Mesenchymal stem cell (in vitro differentiated cells and primary cell): Measurements from ENCODE around the gene RUNX2.

ENCODE experiments used
- DNase-seq: peaks from one replicate; pipeline ENCODE4 v3.0.0-alpha.2; 2013
- H2AFZ ChIP-seq: one replicate; pipeline ENCODE4 v1.6.1; 2013; ENCODE audit warnings: low read depth, mild to moderate bottlenecking, control low read depth, inconsistent platforms, low read length, moderate library complexity
- H2AK5ac ChIP-seq: 2 replicates; pipeline ENCODE4 v1.6.1; 2013; ENCODE audit warnings: low read length, moderate library complexity, mild to moderate bottlenecking, inconsistent platforms; ENCODE audit not compliant: severe bottlenecking
- H2BK120ac ChIP-seq: one replicate; pipeline ENCODE4 v1.6.1; 2013; ENCODE audit warnings: low read depth, mild to moderate bottlenecking, inconsistent platforms, low read length, moderate library complexity
- H2BK12ac ChIP-seq, 2 experiments: one replicate each; pipeline ENCODE4 v1.6.1; 2013; ENCODE audit warnings: inconsistent platforms in 2 of 2, low read length in 2 of 2, mild to moderate bottlenecking in 2 of 2, moderate library complexity in 2 of 2, control low read depth in 1 of 2
- H2BK15ac ChIP-seq: one replicate; pipeline ENCODE4 v1.6.1; 2013; ENCODE audit warnings: mild to moderate bottlenecking, low read depth, inconsistent platforms; ENCODE audit not compliant: poor library complexity, severe bottlenecking
- H2BK5ac ChIP-seq: 2 replicates; pipeline ENCODE4 v1.6.1; 2013; ENCODE audit warnings: low read depth, mild to moderate bottlenecking, low read length, control low read depth, inconsistent platforms; ENCODE audit not compliant: poor library complexity, severe bottlenecking
- H3K14ac ChIP-seq, 2 experiments: one replicate each; pipeline ENCODE4 v1.6.1; 2013; ENCODE audit warnings: inconsistent platforms in 2 of 2, low read length in 2 of 2, control low read depth in 1 of 2, mild to moderate bottlenecking in 1 of 2, moderate library complexity in 1 of 2
- H3K18ac ChIP-seq, 2 experiments: one replicate each; pipeline ENCODE4 v1.6.1; 2013; ENCODE audit warnings: inconsistent platforms in 2 of 2, low read length in 2 of 2, control low read depth in 1 of 2, low read depth in 1 of 2, mild to moderate bottlenecking in 1 of 2
- H3K23ac ChIP-seq, 2 experiments: one replicate each; pipeline ENCODE4 v1.6.1; 2013; ENCODE audit warnings: inconsistent platforms in 2 of 2, low read length in 2 of 2, mild to moderate bottlenecking in 2 of 2, moderate library complexity in 2 of 2, control low read depth in 1 of 2
- H3K27ac ChIP-seq: 2 replicates; pipeline ENCODE4 v1.5.1; 2013; ENCODE audit warnings: mild to moderate bottlenecking, moderate library complexity, low read length, control low read depth, inconsistent platforms; ENCODE audit not compliant: poor library complexity, severe bottlenecking
- H3K27me3 ChIP-seq, 2 experiments: 2 replicates each; pipeline versions ENCODE4 v1.6.1 to v1.7.0; 2013; ENCODE audit warnings: low read length in 2 of 2, mild to moderate bottlenecking in 2 of 2, moderate library complexity in 2 of 2, control low read depth in 1 of 2, inconsistent platforms in 1 of 2; ENCODE audit not compliant: control insufficient read depth in 1 of 2, insufficient read depth in 1 of 2
- H3K36me3 ChIP-seq, 2 experiments: 2 replicates each; pipeline versions ENCODE4 v1.6.1 to v1.7.0; 2013; ENCODE audit warnings: low read length in 2 of 2, control low read depth in 1 of 2, inconsistent platforms in 1 of 2, low read depth in 1 of 2, mild to moderate bottlenecking in 1 of 2; ENCODE audit not compliant: insufficient read depth in 2 of 2, control insufficient read depth in 1 of 2
- H3K4ac ChIP-seq, 2 experiments: one replicate each; pipeline ENCODE4 v1.6.1; 2013; ENCODE audit warnings: inconsistent platforms in 2 of 2, low read length in 2 of 2, mild to moderate bottlenecking in 2 of 2, moderate library complexity in 2 of 2, control low read depth in 1 of 2, low read depth in 1 of 2
- H3K4me1 ChIP-seq: 2 replicates; pipeline ENCODE4 v1.6.1; 2013; ENCODE audit warnings: low read depth, low read length, control low read depth; ENCODE audit not compliant: control insufficient read depth, insufficient read depth
- H3K4me2 ChIP-seq: 2 replicates; pipeline ENCODE4 v1.6.1; 2013; ENCODE audit warnings: low read length, mild to moderate bottlenecking, inconsistent platforms; ENCODE audit not compliant: poor library complexity, severe bottlenecking
- H3K4me3 ChIP-seq, 2 experiments: 2 replicates each; pipeline versions ENCODE4 v1.5.1 to v1.7.0; 2013; ENCODE audit warnings: low read length in 2 of 2, mild to moderate bottlenecking in 2 of 2, control low read depth in 1 of 2, low read depth in 1 of 2; ENCODE audit not compliant: insufficient read depth in 1 of 2
- H3K79me1 ChIP-seq: replicated peaks from 2 replicates; pipeline ENCODE4 v1.6.1; 2013; ENCODE audit warnings: mild to moderate bottlenecking, control low read depth, low read length, inconsistent platforms; ENCODE audit not compliant: poor library complexity, severe bottlenecking
- H3K9ac ChIP-seq: 2 replicates; pipeline ENCODE4 v1.7.0; 2013; ENCODE audit warnings: mild to moderate bottlenecking, low read length, moderate library complexity
- H3K9me3 ChIP-seq: 2 replicates; pipeline ENCODE4 v1.7.0; 2013; ENCODE audit warnings: mild to moderate bottlenecking, low read length; ENCODE audit not compliant: control insufficient read depth
- H4K8ac ChIP-seq: one replicate; pipeline ENCODE4 v1.6.1; 2013; ENCODE audit warnings: inconsistent platforms, mild to moderate bottlenecking, low read length, moderate library complexity
- H4K91ac ChIP-seq: one replicate; pipeline ENCODE4 v1.6.1; 2013; ENCODE audit warnings: mild to moderate bottlenecking, low read length, inconsistent platforms
- WGBS: methylation state at CpG from one replicate; pipeline ENCODE4 v1.1.7; 2013; ENCODE audit warnings: mixed read lengths; 5-methylcytosine and 5-hydroxymethylcytosine counted together

RUNX2 gene

DNA sequence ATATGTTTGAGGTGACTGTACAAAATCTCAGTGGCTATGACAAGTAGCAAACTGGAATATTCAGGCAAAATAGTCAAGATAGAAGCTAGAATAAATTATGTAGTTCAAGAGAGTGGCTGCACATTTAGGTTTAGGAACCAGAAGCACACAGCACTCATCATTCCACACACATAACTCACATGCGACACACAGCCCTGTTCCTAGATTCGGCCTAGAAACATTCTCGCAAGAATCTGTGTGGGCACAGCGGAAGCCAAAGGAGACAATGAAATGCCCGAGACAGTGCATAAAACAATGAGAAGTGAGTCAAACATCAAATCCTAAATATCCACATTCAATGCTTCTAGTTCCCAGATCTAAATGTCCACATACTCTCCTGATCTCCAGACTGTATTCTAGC is 59.1 kb downstream of the RUNX2 start:
- H4K91ac ChIP-seq, result no peak overlapping the region
- H3K4me3 ChIP-seq, result no peak overlapping the region
- H3K4me2 ChIP-seq, result no peak overlapping the region
- no peak overlapping the region for H2AK5ac ChIP-seq
- no peak overlapping the region for H2BK120ac ChIP-seq
- no peak for DNase-seq
- whole genome bisulfite sequencing, result 81% methylated on average over 5 of the region's 5 CpGs
- no peaks in the 10 kb centered on the region for H3K4me1 ChIP-seq
- no peak overlapping the region for H2BK15ac ChIP-seq
- no peaks in the 10 kb centered on the region for H3K27me3 ChIP-seq
- H3K9me3 ChIP-seq, result no peaks in the 10 kb centered on the region
- H3K23ac ChIP-seq, result no peak overlapping the region
- no peak overlapping the region for H3K14ac ChIP-seq
- no peak overlapping the region for H3K4ac ChIP-seq
- H3K36me3 ChIP-seq, result no peaks in the 10 kb centered on the region
- H2BK12ac ChIP-seq, result no peak overlapping the region
- no peak overlapping the region for H3K18ac ChIP-seq
- H3K9ac ChIP-seq, result no peak overlapping the region
- H2BK5ac ChIP-seq, result no peak overlapping the region
- no peak overlapping the region for H3K27ac ChIP-seq
- H3K79me1 ChIP-seq, result no peaks in the 10 kb centered on the region
- H2AFZ ChIP-seq, result no peak overlapping the region
- H4K8ac ChIP-seq, result no peak overlapping the region

GRCh38 chr6:45388328-45388727 is 60.2 kb downstream of the RUNX2 start:
- Histone ChIP-seq H3K4me1 (no peaks in the 10 kb centered on the region), H2AK5ac (no peak overlapping the region), H4K91ac (no peak overlapping the region), H3K9ac (no peak overlapping the region), H3K4me3 (no peak overlapping the region), H3K27ac (no peak overlapping the region), H3K23ac (no peak overlapping the region), H2BK120ac (no peak overlapping the region), H3K36me3 (no peaks in the 10 kb centered on the region), H4K8ac (no peak overlapping the region), H3K18ac (no peak overlapping the region), H3K9me3 (no peaks in the 10 kb centered on the region), H3K14ac (no peak overlapping the region), H2BK12ac (no peak overlapping the region), H2AFZ (no peak overlapping the region), H3K4ac (no peak overlapping the region), H3K4me2 (no peak overlapping the region), H2BK15ac (no peak overlapping the region), H3K79me1 (no peaks in the 10 kb centered on the region), H3K27me3 (no peaks in the 10 kb centered on the region), H2BK5ac (no peak overlapping the region)
- no peak for DNase-seq
- WGBS, result 89% methylated on average over 3 of the region's 3 CpGs

- no peak overlapping the region for H2BK120ac ChIP-seq
- no peak overlapping the region for H4K91ac ChIP-seq
- WGBS, result 58% methylated on average over 3 of the region's 4 CpGs
- no peak overlapping the region for H2BK5ac ChIP-seq
- no peak overlapping the region for H3K14ac ChIP-seq
- no peak overlapping the region for H3K18ac ChIP-seq
- H3K9ac ChIP-seq, result no peak overlapping the region
- no peak overlapping the region for H3K4me3 ChIP-seq
- no peaks in the 10 kb centered on the region for H3K27me3 ChIP-seq
- H3K4ac ChIP-seq, result no peak overlapping the region
- H3K9me3 ChIP-seq, result no peaks in the 10 kb centered on the region
- H3K79me1 ChIP-seq, result no peaks in the 10 kb centered on the region
- H3K27ac ChIP-seq, result no peak overlapping the region
- no peak overlapping the region for H3K23ac ChIP-seq
- no peak overlapping the region for H2BK12ac ChIP-seq
- H3K4me2 ChIP-seq, result no peak overlapping the region
- H2AFZ ChIP-seq, result no peak overlapping the region
- no peak overlapping the region for H2AK5ac ChIP-seq
- no peak overlapping the region for H4K8ac ChIP-seq
- DNase-seq, result no peak
- H2BK15ac ChIP-seq, result no peak overlapping the region
- H3K4me1 ChIP-seq, result no peaks in the 10 kb centered on the region
- no peaks in the 10 kb centered on the region for H3K36me3 ChIP-seq
Observed at GRCh38 chr6:45394586-45395095, 66.5 kb downstream of the RUNX2 start.

GRCh38 chr6:45398075-45398813 is 70.1 kb downstream of the RUNX2 start:
- no peak overlapping the region for H3K27ac ChIP-seq
- H3K4me2 ChIP-seq, result no peak overlapping the region
- H2BK120ac ChIP-seq, result no peak overlapping the region
- H2AK5ac ChIP-seq, result no peak overlapping the region
- no peaks in the 10 kb centered on the region for H3K4me1 ChIP-seq
- no peak overlapping the region for H2BK15ac ChIP-seq
- H3K9ac ChIP-seq, result no peak overlapping the region
- no peaks in the 10 kb centered on the region for H3K9me3 ChIP-seq
- H4K8ac ChIP-seq, result no peak overlapping the region
- no peaks in the 10 kb centered on the region for H3K27me3 ChIP-seq
- H2BK5ac ChIP-seq, result no peak overlapping the region
- H3K36me3 ChIP-seq, result no peaks in the 10 kb centered on the region
- H3K79me1 ChIP-seq, result no peaks in the 10 kb centered on the region
- no peak overlapping the region for H3K4me3 ChIP-seq
- DNase-seq, result no peak
- no peak overlapping the region for H4K91ac ChIP-seq
- no peak overlapping the region for H2AFZ ChIP-seq
- H3K23ac ChIP-seq, result no peak overlapping the region
- H3K14ac ChIP-seq, result no peak overlapping the region
- no peak overlapping the region for H3K18ac ChIP-seq
- 73% methylated on average over 2 of the region's 2 CpGs for WGBS
- no peak overlapping the region for H3K4ac ChIP-seq
- no peak overlapping the region for H2BK12ac ChIP-seq
